Neural cell (in vitro differentiated cells): ENCODE results near the gene HNRNPLL. TPM values are rescaled to one million over a fixed set of nuclear protein-coding genes. Genes with fewer than 3 reads are reported as not detected.

Experiments used
- H2AFZ ChIP-seq: fragments of 200-600, 300-800 bp; sonication (generic), shearing (Covaris generic); 2 replicates; pipeline ENCODE4 v1.6.0; 2014; ENCODE audit warnings: low read depth, mild to moderate bottlenecking, antibody characterized with exemption, low read length, moderate library complexity
- H3F3A ChIP-seq: fragments of 200-600 bp; shearing (Covaris generic); 2 replicates; pipeline ENCODE4 v1.6.1; 2016; ENCODE audit warnings: mild to moderate bottlenecking, moderate library complexity, mixed read lengths, antibody characterized with exemption, low read length; ENCODE audit not compliant: insufficient read depth, poor library complexity, severe bottlenecking
- H3K27ac ChIP-seq: fragments of 200-600, 300-800 bp; sonication (generic), shearing (Covaris generic); 2 replicates; pipeline ENCODE4 v1.5.1; 2014; ENCODE audit warnings: mild to moderate bottlenecking, low read length, moderate library complexity
- H3K27me3 ChIP-seq: fragments of 300-800, 200-600 bp; sonication (generic), shearing (Covaris generic); 2 replicates; pipeline ENCODE4 v1.6.0; 2014; ENCODE audit warnings: mild to moderate bottlenecking, low read depth, low read length, moderate library complexity; ENCODE audit not compliant: insufficient read depth
- H3K36me3 ChIP-seq: fragments of 300-800, 200-600 bp; sonication (generic), shearing (Covaris generic); 2 replicates; pipeline ENCODE4 v1.5.1; 2014; ENCODE audit warnings: mild to moderate bottlenecking, antibody characterized with exemption, low read length, moderate library complexity; ENCODE audit not compliant: insufficient read depth
- H3K4me2 ChIP-seq: fragments of 300-800, 200-600 bp; sonication (generic), shearing (Covaris generic); 2 replicates; pipeline ENCODE4 v1.6.0; 2014; ENCODE audit warnings: mild to moderate bottlenecking, low read length
- H3K4me3 ChIP-seq: fragments of 300-800, 200-600 bp; sonication (generic), shearing (Covaris generic); 2 replicates; pipeline ENCODE4 v1.5.1; 2014; ENCODE audit warnings: mild to moderate bottlenecking, low read length, moderate library complexity
- H3K79me2 ChIP-seq: fragments of 200-600 bp; shearing (Covaris generic); replicated peaks from 2 replicates; pipeline ENCODE4 v1.6.0; 2014; ENCODE audit warnings: mild to moderate bottlenecking, low read length, moderate library complexity; ENCODE audit not compliant: insufficient read depth
- H3K9ac ChIP-seq: fragments of 300-800, 200-600 bp; sonication (generic), shearing (Covaris generic); 2 replicates; pipeline ENCODE4 v1.6.1; 2016; ENCODE audit warnings: mild to moderate bottlenecking, low read length, mixed read lengths
- H3K9me2 ChIP-seq: fragments of 200-600 bp; shearing (Covaris generic); 2 replicates; pipeline ENCODE4 v1.6.1; 2016; ENCODE audit warnings: mild to moderate bottlenecking, low read length, mixed read lengths; ENCODE audit not compliant: insufficient read depth
- H3K9me3 ChIP-seq: fragments of 200-600, 300-800 bp; sonication (generic), shearing (Covaris generic); 2 replicates; pipeline ENCODE4 v1.6.1; 2016; ENCODE audit warnings: mild to moderate bottlenecking, mixed run types, low read length, moderate library complexity, mixed read lengths
- H4K20me1 ChIP-seq: fragments of 200-600 bp; shearing (Covaris generic); 2 replicates; pipeline ENCODE4 v1.6.1; 2016; ENCODE audit warnings: mild to moderate bottlenecking, mixed run types; ENCODE audit not compliant: insufficient read depth
- CTCF ChIP-seq: fragments of 450-650 bp; IDR thresholded peaks from 2 replicates; pipeline ENCODE4 v1.5.1; 2014; ENCODE audit warnings: antibody characterized with exemption, mild to moderate bottlenecking, moderate library complexity; ENCODE audit not compliant: poor library complexity, severe bottlenecking
- EP300 ChIP-seq: fragments of 450-650 bp; conservative IDR thresholded peaks from 2 replicates; pipeline ENCODE4 v1.6.1; 2014; ENCODE audit warnings: antibody characterized with exemption, mild to moderate bottlenecking, moderate library complexity; ENCODE audit not compliant: poor library complexity, severe bottlenecking
- EZH2 ChIP-seq: fragments of 200-600, 300-800 bp; shearing (Covaris generic), sonication (generic); IDR thresholded peaks from 2 replicates; pipeline ENCODE4 v1.6.1; 2014; ENCODE audit warnings: antibody characterized with exemption, low read length, borderline replicate concordance, mild to moderate bottlenecking; ENCODE audit not compliant: insufficient read depth, poor library complexity, severe bottlenecking
- MXI1 ChIP-seq: fragments of 450-650 bp; conservative IDR thresholded peaks from 2 replicates; pipeline ENCODE4 v1.6.1; 2014; ENCODE audit warnings: antibody characterized with exemption, mild to moderate bottlenecking; ENCODE audit not compliant: poor library complexity, severe bottlenecking
- POLR2AphosphoS5 ChIP-seq: IDR thresholded peaks from 2 replicates; pipeline ENCODE4 v1.6.1; 2012
- RAD21 ChIP-seq: fragments of 450-650 bp; conservative IDR thresholded peaks from 2 replicates; pipeline ENCODE4 v1.6.1; 2014; ENCODE audit warnings: antibody characterized with exemption, mild to moderate bottlenecking, moderate library complexity
- REST ChIP-seq: IDR thresholded peaks from 2 replicates; pipeline ENCODE4 v1.6.1; 2012; ENCODE audit warnings: borderline replicate concordance
- SMC3 ChIP-seq: fragments of 450-650 bp; conservative IDR thresholded peaks from 2 replicates; pipeline ENCODE4 v1.6.1; 2014; ENCODE audit warnings: antibody characterized with exemption, mild to moderate bottlenecking, moderate library complexity; ENCODE audit not compliant: poor library complexity
- TAF1 ChIP-seq: IDR thresholded peaks from 2 replicates; pipeline ENCODE4 v1.6.1; 2012; ENCODE audit warnings: low read depth
- polyA plus RNA-seq: library from polyadenylated mRNA; depleted of rRNA; stranded (reverse); fragments of >200 nt; gene quantifications from 2 replicates; pipeline ENCODE4 v1.2.3, GENCODE V29; 2014

The HNRNPLL gene
- polyA plus RNA-seq, 1 donor from 2014 or later: 63.5 TPM

GRCh38 chr2:38549851-38550250 lies 52.9 kb downstream of the HNRNPLL start:
- H2AFZ ChIP-seq: no peak overlapping the region
- no peaks in the 10 kb centered on the region for H4K20me1 ChIP-seq
- TF ChIP-seq EZH2: no peak
- no peak for TF ChIP-seq EP300
- TF ChIP-seq SMC3: no peak
- no peak for TF ChIP-seq REST
- no peak for TF ChIP-seq POLR2AphosphoS5
- no peak for TF ChIP-seq RAD21
- TF ChIP-seq TAF1: no peak
- no peak for TF ChIP-seq CTCF
- no peak for TF ChIP-seq MXI1
- H3K27me3 ChIP-seq: no peaks in the 10 kb centered on the region
- H3F3A ChIP-seq: no peaks in the 10 kb centered on the region
- H3K27ac ChIP-seq: no peak overlapping the region
- H3K4me3 ChIP-seq: no peak overlapping the region
- no peaks in the 10 kb centered on the region for H3K79me2 ChIP-seq
- no peak overlapping the region for H3K4me2 ChIP-seq
- H3K9me2 ChIP-seq: no peaks in the 10 kb centered on the region
- no peaks in the 10 kb centered on the region for H3K9me3 ChIP-seq
- no peak overlapping the region for H3K9ac ChIP-seq
- H3K36me3 ChIP-seq: no peaks in the 10 kb centered on the region

GRCh38 chr2:38549071-38549704 lies 53.5 kb downstream of the HNRNPLL start:
- no peaks in the 10 kb centered on the region for H3F3A ChIP-seq

More at GRCh38 chr2:38549071-38549704, 53.5 kb downstream of the HNRNPLL start:
- Histone ChIP-seq H3K27ac (no peak overlapping the region), H3K4me2 (no peak overlapping the region), H3K9ac (no peak overlapping the region), H2AFZ (no peak overlapping the region), H3K9me2 (no peaks in the 10 kb centered on the region), H3K4me3 (no peak overlapping the region), H3K79me2 (no peaks in the 10 kb centered on the region), H3K36me3 (no peaks in the 10 kb centered on the region), H4K20me1 (no peaks in the 10 kb centered on the region), H3K27me3 (no peaks in the 10 kb centered on the region), H3K9me3 (no peaks in the 10 kb centered on the region)
- TF ChIP-seq EZH2: no peak
- no peak for TF ChIP-seq REST
- no peak for TF ChIP-seq RAD21
- no peak for TF ChIP-seq TAF1
- TF ChIP-seq EP300: no peak
- TF ChIP-seq MXI1: no peak
- TF ChIP-seq CTCF: no peak
- no peak for TF ChIP-seq SMC3
- no peak for TF ChIP-seq POLR2AphosphoS5
